Calu3 (cell line): ENCODE results near the gene ACOXL. TPM values are rescaled to one million over a fixed set of nuclear protein-coding genes. Genes with fewer than 3 reads are reported as not detected.

Experiments used
- BruUV-seq: library from RNA; stranded (reverse); fragments of 400-500 nt; replicated peaks from 2 replicates; lab custom pipeline; 2021; lab: Mats Ljungman, UMichigan
- CTCF ChIA-PET: fragments of 300-600 bp; sonication (Branson Sonifier 250); formaldehyde crosslinking; loops from one replicate; lab custom pipeline; 2022; ENCODE audit warnings: antibody characterized with exemption; lab: Charles Lee
- DNase-seq: peaks from one replicate; pipeline ENCODE4 v3.0.0; 2022
- H3K27ac Mint-ChIP-seq: one replicate; pipeline ENCODE4 v1.8.0; 2022; ENCODE audit warnings: mixed read lengths; ENCODE audit not compliant: unreplicated experiment
- H3K27me3 Mint-ChIP-seq: one replicate; pipeline ENCODE4 v1.8.0; 2022; ENCODE audit warnings: mixed read lengths; ENCODE audit not compliant: unreplicated experiment
- H3K36me3 Mint-ChIP-seq: one replicate; pipeline ENCODE4 v1.8.0; 2022; ENCODE audit warnings: mild to moderate bottlenecking, moderate library complexity, mixed read lengths; ENCODE audit not compliant: insufficient read depth, unreplicated experiment
- H3K4me1 Mint-ChIP-seq: one replicate; pipeline ENCODE4 v1.8.0; 2022; ENCODE audit warnings: mild to moderate bottlenecking, low read depth, mixed read lengths; ENCODE audit not compliant: unreplicated experiment
- H3K4me3 Mint-ChIP-seq: one replicate; pipeline ENCODE4 v1.8.0; 2022; ENCODE audit warnings: mild to moderate bottlenecking, low read depth, moderate library complexity, mixed read lengths; ENCODE audit not compliant: unreplicated experiment
- H3K9me3 Mint-ChIP-seq: one replicate; pipeline ENCODE4 v1.8.0; 2022; ENCODE audit warnings: low read depth, mixed read lengths; ENCODE audit not compliant: unreplicated experiment
- CTCF ChIP-seq: fragments of 200-600 bp; IDR thresholded peaks from one replicate; pipeline ENCODE4 v1.8.0; 2022; ENCODE audit warnings: antibody characterized with exemption; ENCODE audit not compliant: unreplicated experiment
- intact Hi-C: fragments of 100-400 bp; cut with micrococcal nuclease; formaldehyde crosslinking; loops from one replicate; pipeline ENCODE4 v1.10.0; 2022; ENCODE audit not compliant: unreplicated experiment
- total RNA-seq: library from RNA; stranded (reverse); gene quantifications from 2 replicates; pipeline ENCODE4 v1.2.3, GENCODE V29; 2022

ACOXL gene
- total RNA-seq, 1 experiment from 2014 or later: 2.7 TPM

- H3K4me1 Mint-ChIP-seq: peaks cover 6% of the 10 kb centered on the region
- CTCF ChIA-PET: no interaction called here
- no TSS peak for BruUV-seq
Observed at GRCh38 chr2:111160758-111161157, 428.4 kb downstream of the ACOXL start.

GRCh38 chr2:111161971-111162370 lies 429.6 kb downstream of the ACOXL start:
- Mint-ChIP-seq H3K27ac (no peak overlapping the region), H3K4me1 (no peaks in the 10 kb centered on the region), H3K36me3 (peaks cover 4% of the 10 kb centered on the region), H3K4me3 (no peak overlapping the region), H3K27me3 (no peaks in the 10 kb centered on the region), H3K9me3 (no peaks in the 10 kb centered on the region)
- TF ChIP-seq CTCF: no peak
- intact Hi-C loops: no loop called here
- no peak for DNase-seq
- BruUV-seq: no TSS peak
- CTCF ChIA-PET: no interaction called here

More at GRCh38 chr2:111160758-111161157, 428.4 kb downstream of the ACOXL start:
- Mint-ChIP-seq H3K27ac (no peak overlapping the region), H3K27me3 (no peaks in the 10 kb centered on the region), H3K4me3 (no peak overlapping the region), H3K9me3 (no peaks in the 10 kb centered on the region), H3K36me3 (peaks cover 4% of the 10 kb centered on the region)
- DNase-seq: no peak
- intact Hi-C loops: no loop called here
- TF ChIP-seq CTCF: no peak

- CTCF ChIA-PET: interaction anchor here (0.7 kb wide), 1 partner anchor 13 kb away, joined by 7 read pairs; no protein-coding TSS in a partner anchor
- peaks cover 4% of the 10 kb centered on the region for H3K36me3 Mint-ChIP-seq
- no TSS peak for BruUV-seq
- no peaks in the 10 kb centered on the region for H3K27me3 Mint-ChIP-seq
- no peak overlapping the region for H3K4me3 Mint-ChIP-seq
- DNase-seq: no peak
- no peaks in the 10 kb centered on the region for H3K4me1 Mint-ChIP-seq
- H3K27ac Mint-ChIP-seq: no peak overlapping the region
- intact Hi-C loops: no loop called here
- no peaks in the 10 kb centered on the region for H3K9me3 Mint-ChIP-seq
- no peak for TF ChIP-seq CTCF
Observed at GRCh38 chr2:111162718-111163331, 430.5 kb downstream of the ACOXL start.

GRCh38 chr2:111164078-111164477 lies 431.7 kb downstream of the ACOXL start:
- intact Hi-C loops: no loop called here
- no peaks in the 10 kb centered on the region for H3K27me3 Mint-ChIP-seq
- peaks cover 4% of the 10 kb centered on the region for H3K36me3 Mint-ChIP-seq
- H3K4me1 Mint-ChIP-seq: peaks cover 11% of the 10 kb centered on the region
- no TSS peak for BruUV-seq
- CTCF ChIA-PET: no interaction called here
- TF ChIP-seq CTCF: no peak
- H3K27ac Mint-ChIP-seq: no peak overlapping the region
- no peak overlapping the region for H3K4me3 Mint-ChIP-seq
- no peaks in the 10 kb centered on the region for H3K9me3 Mint-ChIP-seq
- no peak for DNase-seq
